NCI-H345 (cell line): Measurements from ENCODE around the gene MAP4K3.
"Not testable (repeated sequence)": the region's sequence is repeated elsewhere in the genome, so short reads cannot be mapped to it uniquely, and the experiment has no call there.

Experiments used
- DNase-seq: peaks from one replicate; lab custom pipeline; 2025; lab: John Stamatoyannopoulos, UW

Gene MAP4K3

DNA sequence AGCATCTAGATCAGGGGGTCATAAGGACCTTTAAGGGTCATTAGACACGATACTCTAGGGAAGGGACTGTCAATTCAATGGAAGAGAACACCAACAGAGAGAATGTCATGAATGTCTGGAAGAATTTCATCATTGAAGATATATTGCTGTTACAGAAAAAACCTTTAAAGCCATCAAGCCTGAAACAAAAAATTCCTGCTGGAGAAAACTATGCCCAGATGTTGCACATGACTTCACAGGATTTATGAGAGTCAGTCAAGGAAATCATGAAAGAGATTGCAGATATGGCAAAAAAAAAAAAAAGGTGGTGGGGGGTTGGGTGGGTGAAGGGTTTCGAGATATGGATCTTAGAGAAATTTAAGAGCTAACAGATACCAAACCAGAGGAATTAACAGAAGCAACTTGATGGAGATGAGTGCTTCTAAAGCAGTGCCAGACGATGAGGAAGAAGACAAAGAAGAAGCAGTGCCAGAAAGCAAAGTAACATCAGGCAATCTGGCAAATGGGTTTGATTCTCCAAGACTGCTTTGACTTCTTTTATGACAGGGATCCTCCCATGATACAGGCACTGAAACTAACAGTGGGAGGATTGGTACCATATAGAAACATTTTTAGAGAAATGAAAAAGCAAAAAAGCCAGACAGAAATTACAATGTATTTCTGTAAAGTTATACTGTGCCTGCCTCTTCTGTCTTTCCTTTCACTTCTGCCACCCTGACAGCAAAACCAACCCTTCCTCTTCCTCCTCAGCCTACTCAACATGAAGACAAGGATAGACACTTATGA, 28.5 kb downstream of the MAP4K3 start:
- DNase-seq = no peak

DNA sequence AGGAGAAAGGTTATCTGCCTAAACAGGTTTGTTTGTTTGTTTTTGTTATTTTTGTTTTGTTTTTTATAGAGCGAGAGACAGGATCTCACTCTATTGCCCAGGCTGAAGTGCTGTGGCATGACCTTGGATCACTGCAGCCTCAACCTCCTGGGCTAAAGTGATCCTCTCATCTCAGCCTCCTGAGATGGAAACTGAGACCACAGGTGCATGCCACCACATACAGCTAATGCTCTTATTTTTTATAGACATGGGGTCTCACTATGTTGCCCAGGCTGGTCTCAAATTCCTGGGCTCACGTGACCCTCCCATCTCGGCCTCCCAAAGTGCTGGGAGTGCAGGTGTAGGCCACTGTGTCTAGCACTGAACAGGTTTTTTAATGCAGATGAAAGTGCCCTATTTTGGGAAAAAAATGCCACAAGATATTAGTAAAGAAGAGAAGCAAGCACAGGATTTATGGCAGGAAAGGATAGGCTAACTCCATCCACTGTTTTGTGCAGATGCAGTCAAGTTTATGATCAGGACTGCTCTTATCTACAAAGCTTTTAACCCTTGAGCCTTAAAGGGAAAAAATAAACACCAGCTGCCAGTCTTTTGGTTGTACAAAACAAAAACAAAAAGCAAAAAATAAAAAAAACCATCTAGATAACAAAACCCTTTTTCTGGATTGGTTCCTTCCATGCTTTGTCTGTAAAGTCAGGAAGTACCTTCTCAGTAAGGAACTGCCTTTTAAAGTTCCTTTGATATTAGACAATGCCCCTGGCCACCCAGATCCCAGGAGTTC, 29.4 kb downstream of the MAP4K3 start:
- no peak for DNase-seq

DNA sequence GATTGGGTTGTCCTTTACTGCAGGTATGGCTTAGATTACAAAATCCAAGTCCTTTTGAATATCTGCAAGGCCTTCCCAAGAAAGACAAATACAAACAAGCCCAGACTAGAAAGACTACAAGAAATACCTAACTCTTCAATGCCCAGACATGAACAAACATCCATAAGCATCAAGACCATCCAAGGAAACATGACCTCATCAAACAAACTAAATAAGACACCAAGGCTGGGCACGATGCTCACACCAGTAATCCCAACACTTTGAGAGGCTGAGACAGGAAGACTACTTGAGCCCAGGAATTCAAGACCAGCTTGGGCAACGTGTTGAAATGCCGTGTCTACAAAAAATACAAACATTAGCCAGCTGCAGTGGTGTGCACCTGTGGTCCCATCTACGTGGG, 31.7 kb downstream of the MAP4K3 start:
- no peak for DNase-seq

DNA sequence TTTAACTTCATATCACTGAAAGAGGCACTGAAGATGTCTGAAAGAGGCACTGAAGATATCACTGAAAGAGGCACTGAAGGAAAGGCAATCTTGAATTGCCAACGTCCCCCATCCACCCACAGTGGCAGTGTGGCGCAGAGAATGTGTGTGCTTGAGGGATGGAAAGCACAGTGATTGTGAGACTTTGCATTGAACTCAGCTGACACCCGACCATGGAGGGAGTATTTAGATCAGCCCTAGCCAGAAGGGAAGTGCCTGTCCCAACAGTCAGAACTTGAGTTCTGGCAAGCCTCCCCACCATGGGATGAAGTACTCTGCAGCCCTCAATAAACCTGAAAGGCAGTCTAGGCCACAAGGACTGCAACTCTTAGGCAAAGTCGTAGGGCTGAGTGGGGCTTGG, 33.8 kb downstream of the MAP4K3 start:
- DNase-seq = no peak

DNA sequence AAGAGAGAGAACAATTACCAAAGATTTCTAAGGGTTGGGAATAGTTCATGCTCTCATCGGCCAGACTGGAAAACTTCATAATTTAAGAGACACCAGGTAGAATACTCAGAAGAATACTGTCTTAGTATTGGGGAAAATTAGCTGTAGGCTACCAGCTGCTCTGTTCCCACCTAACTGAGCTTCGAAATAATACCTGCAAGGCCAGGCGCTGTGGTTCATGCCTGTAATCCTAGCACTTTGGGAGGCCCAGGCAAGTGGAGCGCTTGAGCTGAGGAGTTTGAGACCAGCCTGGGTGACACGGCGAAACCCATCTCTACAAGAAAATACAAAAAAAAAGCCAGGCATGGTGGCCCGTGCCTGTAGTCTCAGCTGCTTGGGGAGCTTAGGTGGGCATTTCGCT, 35.8 kb downstream of the MAP4K3 start:
- no peak for DNase-seq

DNA sequence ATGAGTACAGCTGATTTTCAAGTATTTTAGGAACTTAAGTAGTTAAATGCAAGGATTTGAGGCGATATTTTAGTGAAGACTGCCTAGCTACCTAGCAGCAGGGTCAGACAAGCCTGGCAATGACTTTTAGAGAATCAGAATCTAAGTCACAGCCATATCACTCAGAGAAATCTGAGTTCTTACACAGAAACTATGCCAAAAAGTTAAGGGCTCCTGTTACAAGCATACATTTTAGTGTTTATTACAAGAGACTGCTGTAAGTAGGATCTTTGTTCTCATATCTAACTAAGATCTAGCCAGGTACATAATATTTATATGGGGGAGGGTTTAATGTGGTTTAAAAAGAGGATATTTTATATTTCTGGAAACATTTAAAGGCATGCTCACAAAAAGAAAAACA, 37.5 kb downstream of the MAP4K3 start:
- no peak for DNase-seq

DNA sequence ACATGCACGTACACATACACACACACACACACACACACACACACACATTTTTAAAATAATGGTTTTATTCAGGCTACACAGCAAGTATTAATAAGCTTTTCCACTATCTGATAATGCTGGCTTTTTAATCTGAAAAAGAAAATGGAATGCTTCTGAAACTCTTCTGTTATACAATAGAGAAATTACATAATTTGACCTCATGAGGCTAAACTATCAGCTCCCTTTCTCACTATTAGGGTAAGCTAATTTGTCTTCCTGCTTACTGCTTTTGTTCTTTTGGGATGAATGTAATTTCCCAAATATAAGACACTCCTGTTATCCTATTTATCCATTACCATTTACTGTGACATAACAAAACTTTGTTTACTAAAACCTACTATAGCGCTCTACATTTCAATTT, 41.8 kb downstream of the MAP4K3 start:
- no peak for DNase-seq

DNA sequence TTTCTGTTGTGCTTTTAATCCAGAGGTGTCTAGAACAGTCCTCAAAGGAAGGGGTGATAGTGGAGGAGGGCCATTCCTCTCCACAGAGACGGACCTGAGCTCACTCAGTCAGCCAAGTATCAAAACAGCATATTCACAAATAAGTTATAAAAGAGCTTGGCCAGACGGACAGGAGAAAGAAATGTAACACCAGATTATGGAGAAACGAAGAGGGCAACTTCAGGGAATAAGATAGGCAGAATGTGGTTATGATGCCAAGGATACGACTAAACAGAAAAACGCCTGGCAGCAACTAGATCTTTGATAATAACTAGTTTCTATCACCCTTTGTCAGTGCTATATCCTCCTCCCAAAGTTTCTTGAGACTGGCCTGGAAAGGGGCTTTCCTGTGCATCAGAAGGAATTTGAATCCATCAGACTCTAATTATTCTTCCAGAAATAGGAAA, 42.5 kb downstream of the MAP4K3 start:
- no peak for DNase-seq

DNA sequence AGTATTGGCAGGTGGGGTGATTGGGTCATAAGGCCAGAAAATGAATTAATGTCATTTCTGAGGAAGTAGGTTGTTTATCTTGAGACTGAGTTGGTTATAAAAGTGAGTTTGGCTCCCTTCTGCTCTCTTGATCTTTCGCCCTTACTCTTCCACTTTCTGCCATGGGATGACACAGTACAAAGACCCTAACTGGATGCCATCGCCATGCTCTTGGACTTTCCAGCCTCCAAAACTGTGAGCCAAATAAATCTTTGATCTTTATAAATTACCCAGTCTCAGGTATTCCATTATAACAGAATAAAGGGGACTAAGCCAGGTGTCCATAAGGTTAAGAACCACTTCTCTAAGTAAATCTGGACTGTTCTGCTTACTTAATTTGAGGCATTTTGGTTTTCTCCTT, 44.4 kb downstream of the MAP4K3 start:
- DNase-seq = no peak

DNA sequence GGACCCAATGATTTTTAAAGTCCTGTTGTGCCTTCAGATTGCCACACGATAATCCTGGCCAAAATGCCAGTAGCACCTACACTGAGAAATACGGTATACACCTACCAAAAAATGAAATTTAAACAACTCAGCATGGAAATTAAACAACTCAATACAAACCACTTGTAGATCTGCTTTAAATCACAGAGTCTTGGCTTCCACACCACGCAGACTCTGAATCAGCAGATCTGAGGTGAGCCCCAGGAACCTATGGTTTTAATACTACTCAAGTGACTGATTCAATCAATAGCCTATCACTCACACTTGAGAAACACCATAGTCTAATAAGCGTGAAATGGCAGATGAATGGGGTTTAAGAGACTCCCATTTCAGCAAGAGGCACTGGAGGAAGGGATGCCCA, 46.9 kb downstream of the MAP4K3 start:
- DNase-seq = no peak

DNA sequence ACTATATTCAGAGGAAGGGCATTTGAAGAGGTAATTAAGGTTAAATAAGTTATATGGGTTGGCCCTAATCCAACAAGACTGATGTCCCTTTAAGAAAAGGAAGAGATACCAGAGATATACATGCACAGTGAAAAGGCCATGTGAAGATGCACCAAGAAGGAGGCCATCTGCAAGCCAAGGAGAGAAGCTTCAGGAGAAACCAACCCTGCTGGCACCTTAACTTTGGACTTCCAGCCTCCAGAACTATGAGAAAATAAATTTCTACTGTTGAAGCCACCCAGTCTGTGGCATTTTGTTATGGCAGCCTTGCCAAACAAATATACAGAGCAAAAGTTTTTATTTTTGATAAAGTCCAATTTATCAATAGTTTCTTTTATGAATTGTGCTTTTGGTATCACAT, 51.0 kb downstream of the MAP4K3 start:
- no peak for DNase-seq

DNA sequence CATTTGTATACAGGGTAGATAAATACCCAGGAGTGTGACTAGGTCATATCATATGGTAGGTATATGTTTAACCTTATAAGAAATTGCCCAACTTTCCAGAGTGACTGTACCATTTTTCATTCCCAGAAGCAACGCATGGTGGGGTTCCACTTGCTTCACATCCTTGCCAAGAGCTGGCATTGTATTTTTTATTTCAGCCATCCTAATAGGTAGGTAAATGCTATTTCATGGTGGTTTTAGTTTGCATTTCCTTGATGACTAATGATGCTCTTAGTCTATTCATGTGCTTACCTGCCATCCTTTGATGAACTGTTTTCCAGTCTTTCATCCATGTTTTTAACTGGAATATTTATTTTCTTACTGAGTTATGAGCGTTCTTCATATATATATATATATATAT, 51.9 kb downstream of the MAP4K3 start:
- DNase-seq = no peak

DNA sequence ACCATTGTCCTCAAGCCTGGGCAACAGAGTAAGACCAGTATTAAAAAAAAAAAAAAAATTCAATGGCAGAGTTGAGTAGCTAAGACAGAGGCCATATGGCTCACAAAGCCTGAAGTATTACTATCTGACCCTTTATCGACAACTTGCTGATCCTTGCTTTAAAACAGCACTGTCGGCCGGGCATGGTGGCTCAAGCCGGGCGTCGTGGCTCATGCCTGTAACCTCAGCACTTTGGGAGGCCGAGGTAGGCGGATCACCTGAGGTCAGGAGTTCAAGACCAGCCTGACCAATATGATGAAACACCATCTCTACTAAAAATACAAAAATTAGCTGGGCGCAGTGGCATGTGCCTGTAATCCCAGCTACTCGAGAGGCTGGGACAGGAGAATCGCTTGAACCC, 53.0 kb downstream of the MAP4K3 start:
- not testable (repeated sequence) for DNase-seq

DNA sequence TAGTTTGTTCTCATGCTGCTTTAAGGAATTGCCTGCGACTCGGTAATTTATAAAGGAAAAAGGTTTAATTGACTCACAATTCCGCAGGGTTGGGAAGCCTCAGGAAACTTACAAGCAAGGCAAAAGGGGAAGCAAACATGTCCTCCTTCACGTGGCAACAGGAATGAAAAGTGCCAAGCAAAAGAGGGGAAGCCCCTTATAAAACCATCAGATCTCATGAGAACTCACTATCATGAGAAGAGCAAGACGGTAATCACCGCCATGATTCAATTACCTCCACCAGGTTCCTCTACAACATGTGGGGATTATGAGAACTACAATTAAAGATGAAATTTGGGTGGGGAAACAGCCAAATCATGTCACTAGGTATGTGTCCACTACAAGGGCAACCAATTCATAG, 53.9 kb downstream of the MAP4K3 start:
- DNase-seq = no peak

DNA sequence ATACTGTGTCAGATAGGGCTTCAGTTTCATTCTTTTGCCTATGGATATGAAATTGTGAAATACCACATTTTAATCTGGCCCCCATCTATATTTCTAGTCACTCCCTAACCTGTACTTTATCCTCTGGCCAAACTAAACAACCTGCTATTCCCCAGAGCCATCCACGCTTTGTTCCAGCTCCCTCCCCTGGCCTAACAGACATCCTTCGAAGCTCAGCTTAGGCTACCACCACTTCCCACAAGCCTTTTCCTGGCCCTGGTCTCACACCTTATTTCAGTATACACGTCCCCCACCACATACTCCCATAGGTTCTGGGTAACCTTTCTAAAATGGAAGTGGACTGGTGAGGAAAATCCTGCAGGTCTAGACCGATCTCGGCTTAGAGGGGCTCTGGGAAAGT, 55.4 kb downstream of the MAP4K3 start:
- no peak for DNase-seq

DNA sequence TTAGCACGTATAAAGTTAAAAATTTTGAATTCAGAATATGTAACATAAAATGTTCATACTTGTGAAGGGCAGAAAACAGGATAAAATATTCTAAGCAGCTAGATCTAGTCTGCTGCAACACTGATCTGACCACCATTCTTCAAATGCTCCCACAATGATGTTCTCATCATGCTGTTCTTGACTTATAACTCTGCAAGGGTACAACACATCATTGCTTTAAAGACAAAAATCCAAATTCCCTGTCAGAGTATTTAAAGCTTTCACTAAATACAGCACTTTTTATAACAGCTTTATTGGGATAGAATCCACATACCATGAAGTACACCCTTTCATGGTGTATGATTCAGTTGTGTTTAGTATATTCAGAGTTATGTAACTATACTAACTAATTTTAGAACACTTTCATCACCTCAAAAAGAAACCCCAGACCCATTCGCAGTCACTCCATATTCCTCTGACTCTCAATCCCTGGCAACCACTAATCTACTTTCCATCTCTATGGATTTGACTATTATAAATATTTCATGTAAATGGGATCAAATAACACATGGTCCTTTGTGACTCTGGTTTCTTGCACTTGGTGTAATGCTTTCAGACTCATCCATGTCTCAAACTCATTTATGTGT, 56.4 kb downstream of the MAP4K3 start:
- DNase-seq = no peak

DNA sequence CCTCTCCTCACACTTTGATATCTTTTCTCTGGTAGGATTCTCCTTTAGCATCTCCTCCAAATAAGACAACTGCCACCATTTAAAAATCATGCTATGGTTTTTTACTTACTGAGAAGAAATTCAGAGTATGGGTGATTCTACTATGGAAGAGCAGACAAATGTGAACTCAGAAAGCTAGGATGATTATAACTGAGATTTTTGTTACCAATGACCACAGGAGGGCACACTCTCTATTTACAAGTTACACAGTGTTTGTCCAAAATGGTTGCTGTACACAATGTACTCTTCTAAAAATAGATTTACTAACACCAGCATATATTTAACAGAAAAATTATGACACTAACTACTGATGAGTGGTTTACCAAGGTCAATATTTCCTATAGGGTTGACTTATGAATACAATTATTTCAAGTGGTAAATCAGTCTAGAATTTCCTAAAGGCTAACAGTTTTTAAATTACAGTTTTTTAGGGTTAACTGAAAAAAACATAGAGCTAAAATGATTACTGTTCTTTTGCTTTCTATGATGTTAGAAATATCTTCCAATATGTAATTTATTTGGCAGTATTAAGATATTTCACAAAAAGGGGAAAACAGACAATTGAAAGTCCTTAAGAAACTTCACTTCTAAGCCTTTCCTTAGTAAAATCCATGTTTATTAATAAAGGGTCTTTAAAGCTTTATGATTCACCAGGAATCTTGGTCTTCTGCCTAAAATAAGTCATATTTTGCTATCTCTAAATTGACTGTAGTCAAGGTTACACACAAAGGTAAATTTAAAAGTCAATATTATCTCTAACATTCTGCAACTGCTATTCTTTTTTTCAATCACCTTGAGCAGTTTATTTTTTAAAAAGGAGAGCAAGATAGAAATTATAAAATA, 57.2 kb downstream of the MAP4K3 start:
- peak; percentile 20 for DNase-seq

DNA sequence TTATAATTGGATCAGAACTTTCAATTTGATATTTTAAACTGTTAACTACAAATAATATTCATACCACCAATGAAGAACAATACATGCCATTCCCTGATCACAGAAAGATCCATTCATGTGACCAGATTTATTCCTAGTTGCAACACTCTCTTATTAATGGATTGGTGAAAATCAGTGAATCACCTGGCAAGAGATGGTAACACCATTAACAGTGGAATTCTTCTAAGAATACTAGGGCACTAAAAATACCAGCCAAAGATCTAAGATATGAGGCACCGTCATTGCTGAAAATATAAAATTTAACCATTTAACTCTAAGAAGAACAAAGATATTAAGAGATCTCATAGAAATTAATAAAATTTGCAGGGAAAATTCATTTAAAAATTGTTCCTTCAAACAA, 58.1 kb downstream of the MAP4K3 start:
- no peak for DNase-seq

DNA sequence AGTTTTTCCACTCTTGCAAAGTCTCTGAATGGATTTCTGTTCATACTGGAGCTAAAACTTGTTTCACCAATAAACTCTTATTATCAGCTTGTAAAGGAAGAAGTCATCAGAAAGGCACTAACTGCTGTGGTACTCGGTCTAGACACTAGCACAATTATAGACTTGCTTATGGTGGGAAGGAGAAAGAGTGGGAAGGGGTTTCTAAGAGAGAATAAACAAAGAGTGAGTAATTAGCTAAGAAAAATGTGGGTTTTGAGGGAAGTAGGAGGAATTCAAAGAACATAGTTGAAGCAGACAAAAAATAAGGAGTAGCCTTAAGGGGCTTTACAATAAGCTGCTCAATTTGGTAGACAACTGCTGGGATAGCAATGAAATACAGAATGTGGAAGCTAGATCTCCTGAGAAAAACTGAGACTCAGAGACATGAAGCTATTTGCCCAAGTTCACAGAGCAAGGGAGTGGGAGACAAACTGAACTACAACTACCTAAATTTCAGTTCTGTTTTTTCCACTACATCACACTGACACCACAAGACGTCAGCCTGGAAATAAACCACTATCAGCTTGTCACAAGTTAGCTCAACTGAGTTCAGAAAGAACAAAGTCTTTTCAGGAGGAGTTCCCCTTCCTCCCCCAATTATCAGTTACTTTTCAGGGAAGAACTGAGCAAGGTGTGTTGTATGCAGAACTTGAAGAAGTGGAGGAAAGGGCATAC, 59.7 kb downstream of the MAP4K3 start:
- DNase-seq = no peak

DNA sequence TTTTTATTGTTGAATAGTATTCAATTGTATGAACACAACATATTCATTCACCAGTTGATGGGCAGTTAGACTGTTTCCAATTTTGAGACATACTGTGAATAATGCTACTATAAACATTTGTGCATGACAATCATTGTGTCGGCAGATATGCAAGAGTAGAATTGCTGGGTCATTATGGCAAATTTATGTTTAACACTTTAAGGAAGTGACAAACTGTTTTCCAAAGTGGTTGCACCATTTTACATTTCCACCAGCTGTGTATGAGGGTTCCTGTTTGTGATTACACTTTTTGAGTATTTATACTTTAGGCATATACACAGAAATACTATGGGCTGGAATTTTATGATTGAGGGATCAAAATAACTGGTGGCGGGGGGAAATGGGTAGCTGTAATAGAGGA, 61.2 kb downstream of the MAP4K3 start:
- no peak for DNase-seq

DNA sequence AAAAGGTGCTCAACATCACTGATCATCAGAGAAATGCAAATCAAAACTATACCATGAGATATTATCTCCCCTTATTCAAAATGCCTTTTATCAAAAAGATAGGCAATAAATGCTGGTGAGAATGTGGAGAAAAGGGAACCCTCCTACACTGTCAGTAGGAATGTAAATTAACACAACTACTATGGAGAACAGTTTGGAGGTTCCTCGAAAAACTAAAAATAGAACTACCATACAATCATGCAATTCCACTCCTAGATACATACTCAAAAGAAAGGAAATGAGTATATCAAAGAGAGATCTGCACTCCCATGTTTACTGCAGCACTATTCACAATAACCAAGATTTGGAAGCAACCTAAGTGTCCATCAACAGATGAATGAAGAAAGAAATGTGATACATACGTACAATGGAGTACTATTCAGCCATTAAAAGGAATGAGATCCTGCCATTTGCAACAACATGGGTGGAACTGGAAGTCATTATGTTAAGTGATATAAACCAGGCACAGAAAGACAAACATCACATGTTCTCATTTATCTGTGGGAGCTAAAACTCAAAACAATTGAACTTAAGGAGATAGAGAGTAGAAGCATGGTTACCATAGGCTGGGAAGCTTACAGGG, 63.8 kb downstream of the MAP4K3 start:
- DNase-seq = no peak
